WERI-Rb-1 (cell line): ENCODE measurements around the gene GRIN2A.
A peak's percentile ranks its signal among the peaks of the same experiment; 100 is the strongest.

ENCODE experiments used
- DNase-seq: peaks from one replicate; pipeline ENCODE4 v3.0.0-alpha.2; 2020
- H3K27ac ChIP-seq: fragments of 250-450 bp; sonication (Bioruptor Pico); 2 replicates; pipeline ENCODE4 v1.5.1; 2020; ENCODE audit warnings: mild to moderate bottlenecking, moderate library complexity
- H3K27me3 ChIP-seq: fragments of 250-450 bp; sonication (Bioruptor Pico); 2 replicates; pipeline ENCODE4 v1.5.1; 2021; ENCODE audit warnings: mild to moderate bottlenecking, low read depth, moderate library complexity; ENCODE audit not compliant: insufficient read depth, severe bottlenecking
- H3K36me3 ChIP-seq: fragments of 250-450 bp; sonication (Bioruptor Pico); 2 replicates; pipeline ENCODE4 v1.5.1; 2020; ENCODE audit warnings: mild to moderate bottlenecking, moderate library complexity
- H3K4me3 ChIP-seq: 2 replicates; pipeline ENCODE4 v1.5.1; 2011; ENCODE audit warnings: low read depth, mild to moderate bottlenecking, control low read depth, low read length
- H3K9me3 ChIP-seq: fragments of 250-450 bp; sonication (Bioruptor Pico); 2 replicates; pipeline ENCODE4 v1.5.1; 2021; ENCODE audit warnings: mild to moderate bottlenecking, moderate library complexity; ENCODE audit not compliant: severe bottlenecking
- TF ChIP-seq, protein P1 (sequence below): IDR thresholded peaks from 2 replicates; pipeline ENCODE4 v1.5.1; 2011; ENCODE audit warnings: low read depth, mild to moderate bottlenecking, control low read depth, inconsistent platforms, low read length

The GRIN2A gene

DNA sequence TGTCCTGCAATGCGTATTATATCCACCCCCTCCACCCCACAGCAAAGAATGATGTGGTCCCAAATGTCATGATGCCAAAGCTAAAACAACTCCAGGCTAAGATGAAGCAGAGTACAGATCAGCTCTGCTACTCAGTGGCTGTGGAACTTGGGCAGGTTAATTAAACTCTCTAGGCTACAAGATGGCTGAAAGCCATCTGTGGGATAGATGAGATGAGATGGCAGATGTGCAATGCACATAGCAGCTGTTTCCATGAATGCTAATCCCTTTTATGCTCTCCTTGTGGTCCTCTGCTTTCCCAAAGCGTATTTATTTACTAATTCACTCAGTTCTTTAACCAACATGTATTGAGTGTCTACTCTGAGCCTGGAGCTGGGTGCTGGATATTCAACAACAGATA is 114.4 kb downstream of the GRIN2A start:
- TF ChIP-seq, protein P1, sequence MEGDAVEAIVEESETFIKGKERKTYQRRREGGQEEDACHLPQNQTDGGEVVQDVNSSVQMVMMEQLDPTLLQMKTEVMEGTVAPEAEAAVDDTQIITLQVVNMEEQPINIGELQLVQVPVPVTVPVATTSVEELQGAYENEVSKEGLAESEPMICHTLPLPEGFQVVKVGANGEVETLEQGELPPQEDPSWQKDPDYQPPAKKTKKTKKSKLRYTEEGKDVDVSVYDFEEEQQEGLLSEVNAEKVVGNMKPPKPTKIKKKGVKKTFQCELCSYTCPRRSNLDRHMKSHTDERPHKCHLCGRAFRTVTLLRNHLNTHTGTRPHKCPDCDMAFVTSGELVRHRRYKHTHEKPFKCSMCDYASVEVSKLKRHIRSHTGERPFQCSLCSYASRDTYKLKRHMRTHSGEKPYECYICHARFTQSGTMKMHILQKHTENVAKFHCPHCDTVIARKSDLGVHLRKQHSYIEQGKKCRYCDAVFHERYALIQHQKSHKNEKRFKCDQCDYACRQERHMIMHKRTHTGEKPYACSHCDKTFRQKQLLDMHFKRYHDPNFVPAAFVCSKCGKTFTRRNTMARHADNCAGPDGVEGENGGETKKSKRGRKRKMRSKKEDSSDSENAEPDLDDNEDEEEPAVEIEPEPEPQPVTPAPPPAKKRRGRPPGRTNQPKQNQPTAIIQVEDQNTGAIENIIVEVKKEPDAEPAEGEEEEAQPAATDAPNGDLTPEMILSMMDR: no peak
- no peaks in the 10 kb centered on the region for H3K36me3 ChIP-seq

GRCh38 chr16:10067406-10067805 is 114.8 kb downstream of the GRIN2A start:
- Histone ChIP-seq H3K27ac (peak overlapping the region; percentile 47), H3K36me3 (no peaks in the 10 kb centered on the region), H3K9me3 (no peaks in the 10 kb centered on the region), H3K4me3 (no peak overlapping the region), H3K27me3 (no peaks in the 10 kb centered on the region)
- peak; percentile 55 for DNase-seq
- TF ChIP-seq, protein P1: no peak

More for the DNA sequence above, 114.4 kb downstream of the GRIN2A start:
- Histone ChIP-seq H3K4me3 (no peak overlapping the region), H3K27ac (peak overlapping the region; percentile 47), H3K27me3 (no peaks in the 10 kb centered on the region), H3K9me3 (no peaks in the 10 kb centered on the region)
- no peak for DNase-seq

- TF ChIP-seq, protein P1: no peak
Measured at GRCh38 chr16:10065019-10065418, 117.2 kb downstream of the GRIN2A start.

DNA sequence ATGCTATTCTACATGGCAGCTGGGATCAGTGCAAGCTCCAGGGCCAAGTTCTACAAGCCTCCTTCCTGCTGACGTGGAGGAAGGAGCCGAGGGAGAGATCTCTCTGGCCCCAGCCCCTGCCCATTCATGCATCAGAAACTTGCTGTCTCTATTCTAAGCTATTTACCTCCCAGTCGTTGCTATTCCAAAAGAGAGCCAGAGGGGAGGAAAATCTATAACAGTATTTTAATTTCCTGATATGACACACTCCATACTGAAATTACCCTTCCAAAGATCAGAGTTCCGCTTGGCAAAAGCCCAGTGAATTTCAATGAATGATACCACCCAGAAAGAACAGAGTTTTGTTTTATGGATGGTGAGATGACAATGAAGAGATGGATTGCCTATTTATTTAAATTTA is 133.4 kb downstream of the GRIN2A start:
- no peak overlapping the region for H3K4me3 ChIP-seq

More at GRCh38 chr16:10065019-10065418, 117.2 kb downstream of the GRIN2A start:
- Histone ChIP-seq H3K36me3 (no peaks in the 10 kb centered on the region), H3K27ac (no peak overlapping the region), H3K4me3 (no peak overlapping the region), H3K27me3 (no peaks in the 10 kb centered on the region), H3K9me3 (no peaks in the 10 kb centered on the region)
- DNase-seq: no peak

DNA sequence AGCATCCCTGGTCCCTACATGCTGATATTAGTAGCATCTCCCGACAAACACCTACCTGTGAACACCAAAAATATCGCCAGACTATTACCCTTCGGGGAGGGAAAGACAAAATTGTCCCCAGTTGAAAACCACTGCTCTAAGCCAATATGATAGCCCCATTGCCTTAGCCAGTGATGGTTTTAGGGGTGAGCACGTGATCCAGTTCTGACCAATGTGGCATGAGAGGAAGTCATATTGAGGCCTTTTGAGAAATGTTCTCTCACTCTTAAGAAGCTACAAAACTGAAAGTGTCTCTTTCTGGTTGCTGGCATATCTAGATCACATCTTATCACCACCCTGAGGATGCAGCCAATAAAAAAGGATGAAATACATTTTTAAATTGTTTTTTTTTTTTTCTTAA is 136.3 kb downstream of the GRIN2A start:
- TF ChIP-seq, protein P1: no peak
- DNase-seq: no peak
- no peaks in the 10 kb centered on the region for H3K27me3 ChIP-seq
- H3K4me3 ChIP-seq: no peak overlapping the region
- no peak overlapping the region for H3K27ac ChIP-seq
- no peaks in the 10 kb centered on the region for H3K36me3 ChIP-seq
- no peaks in the 10 kb centered on the region for H3K9me3 ChIP-seq

More for the DNA sequence above, 133.4 kb downstream of the GRIN2A start:
- no peak for DNase-seq
- Histone ChIP-seq H3K27me3 (no peaks in the 10 kb centered on the region), H3K36me3 (no peaks in the 10 kb centered on the region), H3K9me3 (no peaks in the 10 kb centered on the region), H3K27ac (no peak overlapping the region)
- TF ChIP-seq, protein P1: no peak

- H3K27ac ChIP-seq: no peak overlapping the region
- H3K9me3 ChIP-seq: no peaks in the 10 kb centered on the region
- H3K27me3 ChIP-seq: no peaks in the 10 kb centered on the region
- TF ChIP-seq, protein P1: no peak
- no peak overlapping the region for H3K4me3 ChIP-seq
- H3K36me3 ChIP-seq: no peaks in the 10 kb centered on the region
- no peak for DNase-seq
Measured at GRCh38 chr16:10045291-10045775, 136.9 kb downstream of the GRIN2A start.
